Central memory CD4-positive, alpha-beta T cell (primary cell): ENCODE data around the gene RPRD1A.
"Not testable (repeated sequence)": the region's sequence is repeated elsewhere in the genome, so short reads cannot be mapped to it uniquely, and the experiment has no call there.

ENCODE experiments used
- DNase-seq: peaks from one replicate; pipeline ENCODE4 v3.0.0; 2022

The RPRD1A gene

DNA sequence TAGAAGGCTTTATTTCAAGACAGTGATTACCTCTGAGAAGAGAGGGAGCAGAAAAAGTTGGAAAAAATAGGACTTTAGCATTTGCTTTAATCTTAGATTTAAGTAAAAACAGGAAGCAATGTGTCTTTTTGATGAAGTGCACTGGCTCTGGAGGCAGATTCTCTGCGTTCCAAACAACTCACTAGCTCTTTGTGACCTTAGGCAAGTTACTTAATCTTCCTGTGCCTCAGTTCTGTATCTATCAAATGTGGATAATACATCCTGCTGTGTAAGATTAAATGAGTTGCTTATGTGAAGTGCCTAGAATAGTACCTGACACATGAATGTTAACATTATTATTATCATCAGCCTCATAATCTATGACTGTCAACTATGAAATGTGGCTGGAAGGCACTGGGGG is 42.3 kb downstream of the RPRD1A start:
- no peak for DNase-seq

DNA sequence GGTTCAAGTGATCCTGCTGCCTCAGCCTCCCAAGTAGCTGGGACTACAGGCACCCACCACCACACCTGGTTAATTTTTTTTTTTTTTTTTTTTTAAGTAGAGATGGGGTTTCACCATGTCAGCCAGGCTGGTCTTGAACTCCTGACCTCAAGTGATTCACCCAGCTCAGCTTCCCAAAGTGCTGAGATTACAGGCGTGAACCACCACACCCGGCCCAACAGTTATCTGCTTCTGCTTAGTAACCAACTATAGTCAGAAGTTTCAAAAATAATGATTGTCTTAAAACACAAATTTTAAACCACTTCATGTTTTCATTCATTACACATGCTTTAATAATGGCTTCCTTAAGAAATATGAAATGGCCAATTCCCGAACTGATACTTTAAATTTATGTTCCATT is 43.1 kb downstream of the RPRD1A start:
- not testable (repeated sequence) for DNase-seq

DNA sequence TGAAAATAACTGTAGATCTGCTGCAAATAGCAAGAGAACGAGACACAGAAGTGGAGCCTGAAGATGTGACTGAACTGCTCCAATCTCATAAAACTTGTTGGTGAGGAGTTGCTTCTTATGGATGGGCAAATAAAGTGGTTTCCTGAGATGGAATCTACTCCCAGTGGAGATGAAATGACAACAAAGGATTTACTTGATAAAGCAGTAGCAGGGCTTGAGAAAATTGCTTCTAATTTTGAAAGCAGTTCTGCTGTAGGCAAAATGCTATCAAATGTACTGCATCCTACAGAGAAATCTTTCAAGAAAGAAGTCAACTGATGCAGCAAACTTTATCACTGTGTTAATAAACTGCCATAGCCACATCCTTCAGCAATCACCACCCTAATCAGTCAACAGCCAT is 44.0 kb downstream of the RPRD1A start:
- DNase-seq = no peak

DNA sequence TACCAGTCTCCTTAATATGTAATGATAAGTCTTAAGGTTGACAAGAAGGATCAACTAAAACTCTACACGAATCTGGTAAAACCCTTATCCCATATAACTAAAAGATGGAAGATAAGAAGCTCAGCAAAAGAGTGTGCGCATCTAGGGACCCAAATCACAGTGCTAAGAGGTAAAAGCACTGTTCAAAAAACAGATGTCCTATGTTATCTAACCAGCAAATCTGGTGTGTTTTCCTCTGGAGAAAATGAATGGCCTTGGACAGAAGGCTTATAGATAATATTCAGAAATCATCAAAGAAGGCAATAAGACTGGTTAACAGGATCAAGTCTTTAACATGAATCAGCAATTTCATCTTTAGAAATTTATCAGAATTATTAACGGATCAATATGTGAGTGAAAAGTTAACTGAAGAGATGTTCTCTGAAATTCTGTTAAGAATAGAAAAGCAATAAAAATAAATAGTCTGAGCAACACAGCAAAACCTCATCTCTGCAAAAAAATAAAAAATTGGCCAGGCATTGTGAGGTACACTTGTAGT is 47.1 kb downstream of the RPRD1A start:
- DNase-seq = no peak

DNA sequence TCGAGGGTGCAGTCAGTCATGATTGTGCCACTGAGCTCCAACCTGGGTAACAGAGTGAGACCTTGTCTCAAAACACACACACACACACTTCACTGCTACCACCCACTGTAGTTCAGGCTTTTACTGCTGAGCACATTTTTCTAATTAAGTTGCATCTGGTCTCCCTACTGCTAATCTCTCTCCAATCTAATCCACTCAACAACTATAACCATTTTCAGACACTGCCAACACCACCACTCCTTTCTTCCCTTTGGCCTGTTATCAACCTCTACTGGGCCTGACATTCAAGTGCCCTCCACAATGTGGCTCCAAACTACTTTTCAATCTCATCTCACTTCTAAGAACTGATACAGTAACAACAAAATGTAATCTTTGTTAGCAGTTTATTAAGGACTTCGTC is 50.1 kb downstream of the RPRD1A start:
- DNase-seq = no peak

DNA sequence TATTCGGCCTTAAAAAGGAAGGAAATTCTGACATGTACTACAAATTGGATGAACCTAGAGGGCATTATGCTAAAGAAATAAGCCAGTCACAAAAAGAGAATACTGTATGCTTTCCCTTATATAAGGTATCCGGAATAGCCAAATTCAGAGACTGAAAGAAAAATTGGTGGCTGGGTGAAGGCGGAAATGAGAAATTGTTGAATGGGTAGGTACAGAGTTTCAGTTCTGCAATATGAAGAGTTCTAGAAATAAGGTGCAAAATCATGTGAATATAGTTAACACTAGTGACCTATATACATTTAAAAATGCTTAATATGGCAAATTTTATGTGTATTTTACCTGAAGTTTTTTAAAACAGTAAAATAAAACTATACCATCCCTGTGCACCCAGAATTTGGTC is 51.7 kb downstream of the RPRD1A start:
- no peak for DNase-seq

DNA sequence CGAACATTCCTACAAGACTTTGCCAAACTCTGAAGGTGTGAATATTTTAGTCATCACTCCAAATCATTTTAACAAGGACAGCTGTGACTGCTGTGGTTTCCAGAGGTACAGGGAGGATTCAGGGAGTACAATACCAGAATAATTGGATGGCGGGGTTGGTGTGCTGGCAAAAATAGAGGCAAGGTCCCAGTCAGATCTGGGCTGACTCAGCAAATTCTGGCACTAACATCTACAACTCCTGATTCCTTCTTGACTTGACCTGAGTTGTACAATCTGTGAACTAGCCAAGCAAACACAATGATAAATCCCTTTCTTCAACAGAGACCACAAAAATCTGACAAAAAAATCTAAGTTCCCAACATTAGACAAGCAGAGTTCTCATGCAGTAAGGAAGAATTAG is 54.5 kb downstream of the RPRD1A start:
- DNase-seq = no peak

DNA sequence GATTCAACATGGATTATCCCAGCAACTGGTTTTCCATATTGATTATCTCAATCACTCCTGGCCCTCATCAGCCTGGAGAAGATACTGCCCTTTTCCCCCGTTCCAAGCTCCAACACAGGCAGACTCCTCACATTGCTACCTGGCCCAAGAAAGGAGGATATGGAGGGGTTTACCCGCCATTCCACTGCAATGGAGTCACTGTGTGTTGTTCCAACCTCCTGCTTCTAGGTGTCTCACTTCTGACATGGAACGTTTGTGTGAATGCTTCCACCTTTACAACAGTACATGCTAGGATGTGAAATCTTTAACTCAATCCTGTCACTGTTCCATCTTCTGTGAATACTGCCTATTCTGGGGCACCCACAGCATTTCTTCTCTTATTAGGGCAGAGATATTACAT is 58.1 kb downstream of the RPRD1A start:
- no peak for DNase-seq

DNA sequence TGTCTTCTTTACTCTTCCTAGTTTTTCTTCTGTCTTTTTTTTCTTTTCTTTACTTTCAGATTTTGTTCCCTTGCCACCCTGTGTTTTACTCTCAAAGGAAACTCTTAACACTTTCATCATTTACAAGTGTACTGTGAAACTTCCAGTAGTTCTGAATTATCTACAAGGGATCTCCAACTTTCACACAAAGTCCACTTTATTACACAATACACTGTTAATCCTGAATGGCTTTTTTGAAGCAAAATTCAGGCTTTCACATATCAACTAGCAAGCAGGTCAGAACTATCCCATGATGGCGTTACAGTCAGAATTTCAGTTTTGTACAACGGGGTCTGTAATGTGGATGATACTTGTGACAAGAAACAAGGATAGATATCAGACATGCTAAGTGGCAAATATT is 60.4 kb downstream of the RPRD1A start:
- no peak for DNase-seq

DNA sequence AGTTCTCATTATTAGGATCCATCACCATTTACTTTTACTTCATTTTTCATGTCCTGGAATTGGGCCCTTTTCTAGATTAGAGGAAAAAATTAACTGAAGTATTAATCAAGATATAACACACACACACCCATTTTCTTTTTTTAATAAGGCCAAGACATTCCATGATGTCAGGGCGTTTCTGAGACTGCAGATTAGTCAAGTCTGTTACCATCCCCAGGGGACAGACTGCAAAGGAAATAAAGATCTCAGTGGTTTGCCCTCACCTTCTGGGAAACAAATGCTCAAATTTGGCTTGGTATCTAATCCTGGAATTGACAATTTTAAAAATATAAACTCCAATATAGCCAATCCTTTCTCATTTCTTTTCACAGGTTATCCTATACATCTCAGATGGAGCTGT is 67.4 kb downstream of the RPRD1A start:
- no peak for DNase-seq

DNA sequence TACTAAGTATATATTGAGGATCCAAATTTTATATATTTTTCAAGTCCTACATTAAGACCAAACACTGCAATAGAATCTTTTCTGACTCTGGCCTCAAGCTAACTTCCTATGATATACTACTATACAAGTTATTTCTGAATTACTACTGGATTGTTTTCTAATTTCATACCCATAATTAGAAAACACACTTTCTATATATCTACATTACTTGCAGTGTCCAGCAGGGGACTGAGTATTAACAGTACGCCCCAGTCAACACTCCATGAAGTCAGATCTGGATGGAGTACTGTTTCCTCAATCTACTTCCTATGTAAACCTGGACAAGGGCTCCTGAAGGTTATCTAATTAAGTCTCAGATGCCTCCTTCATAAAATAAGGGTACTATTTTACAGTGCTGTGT is 68.4 kb downstream of the RPRD1A start:
- no peak for DNase-seq

DNA sequence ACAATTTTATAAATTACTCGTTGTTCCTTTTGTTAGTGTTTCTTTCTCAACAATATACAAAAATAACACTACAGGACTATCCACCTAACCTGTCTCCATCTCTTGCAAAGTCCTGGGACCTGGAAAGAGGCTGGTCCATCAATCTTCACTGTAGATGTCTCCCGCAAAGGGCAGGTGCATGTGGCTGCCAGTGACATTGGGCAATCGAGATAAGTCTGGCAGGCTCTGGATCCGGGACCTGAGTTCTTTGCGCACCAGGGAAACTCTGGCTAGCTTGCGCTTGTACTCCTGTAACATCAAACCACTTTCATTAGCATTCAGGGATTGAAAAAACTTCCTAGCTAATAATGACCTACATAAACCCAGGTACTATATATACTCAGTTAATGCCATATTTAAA is 74.3 kb downstream of the RPRD1A start:
- DNase-seq = no peak

DNA sequence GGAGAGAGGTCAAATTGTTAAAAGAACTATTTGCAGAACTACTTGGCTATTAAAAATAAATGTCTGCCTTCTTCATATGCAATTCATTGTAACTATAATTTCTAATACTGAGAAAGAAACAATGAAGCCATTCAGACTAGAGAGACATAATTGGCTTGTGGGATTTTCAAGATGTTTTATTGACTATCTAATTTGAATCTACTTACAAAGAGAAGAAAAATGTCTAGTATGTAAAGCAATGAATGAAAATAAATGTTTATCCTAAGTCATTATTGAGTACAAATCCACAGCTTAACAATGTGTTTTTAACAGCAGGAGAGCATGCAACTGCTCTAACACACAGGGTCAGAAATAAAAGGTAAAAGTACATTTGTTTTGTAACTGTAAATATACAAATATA is 75.7 kb downstream of the RPRD1A start:
- no peak for DNase-seq

DNA sequence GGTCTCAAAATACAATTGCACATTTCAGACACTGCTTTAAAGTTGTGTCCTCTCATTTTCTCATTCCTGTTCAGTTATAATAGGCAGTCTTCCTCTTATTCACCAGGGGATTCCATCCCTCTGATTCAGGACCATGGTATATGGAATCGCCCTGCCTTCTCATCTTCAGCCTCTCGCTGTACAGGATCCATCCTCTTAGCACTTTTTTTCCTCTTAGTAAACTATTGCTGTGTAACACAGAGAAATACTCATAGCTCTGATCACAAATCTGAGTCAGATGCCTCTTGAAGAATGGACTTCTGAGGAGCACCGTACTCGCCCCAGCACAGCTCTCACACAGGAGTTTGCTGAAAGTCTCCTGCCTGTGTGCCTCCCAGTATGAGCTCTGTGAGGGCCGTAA is 83.5 kb downstream of the RPRD1A start:
- no peak for DNase-seq

DNA sequence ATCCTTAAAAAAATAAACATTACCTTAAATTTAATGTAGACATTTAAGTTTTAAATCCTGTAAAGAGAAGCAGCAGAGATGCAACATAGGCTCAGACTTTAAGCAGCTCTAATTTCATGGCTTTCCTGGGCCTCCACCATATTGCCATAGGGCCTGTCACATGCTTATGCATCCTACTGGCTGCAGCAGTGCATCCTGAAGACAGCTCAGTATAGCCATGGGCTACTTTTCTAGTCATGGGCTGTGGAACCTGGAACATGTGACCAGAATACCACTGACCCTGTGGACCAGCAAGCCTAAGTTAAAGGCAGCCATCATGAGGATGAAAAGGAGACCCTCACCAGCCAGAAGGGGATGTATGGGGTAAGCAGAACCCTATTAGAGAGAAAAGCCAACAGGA is 84.2 kb downstream of the RPRD1A start:
- DNase-seq = no peak

DNA sequence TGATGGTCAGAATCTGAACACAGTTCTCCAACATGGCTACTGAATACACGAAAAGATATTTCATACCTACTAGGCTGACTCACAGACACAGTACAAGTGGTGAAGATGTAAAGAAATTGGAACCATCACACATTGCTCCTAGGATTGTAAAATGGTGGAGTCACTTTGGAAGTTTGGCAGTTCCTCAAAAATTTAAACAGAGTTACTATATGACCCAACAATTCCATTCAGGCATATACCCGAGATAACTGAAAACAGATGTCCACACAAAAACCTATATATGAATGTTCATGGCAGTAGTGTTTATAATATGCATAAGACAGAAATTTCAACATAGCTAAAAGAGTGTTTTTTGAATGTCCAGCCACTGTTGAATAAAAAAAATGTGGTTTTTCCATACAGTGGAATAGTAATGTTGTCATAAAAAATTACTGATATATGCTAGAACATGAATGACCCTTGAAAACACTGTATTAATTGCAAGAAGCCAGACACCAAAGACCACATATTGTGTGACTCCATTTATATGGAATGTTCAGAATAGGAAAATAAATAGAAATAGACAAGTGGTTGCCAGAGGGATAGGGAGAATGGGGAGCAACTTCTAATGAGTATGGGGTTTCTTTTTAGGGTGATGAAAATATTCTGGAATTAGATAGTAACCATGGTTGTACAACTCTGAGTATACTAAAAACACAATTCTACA is 84.8 kb downstream of the RPRD1A start:
- DNase-seq = no peak

DNA sequence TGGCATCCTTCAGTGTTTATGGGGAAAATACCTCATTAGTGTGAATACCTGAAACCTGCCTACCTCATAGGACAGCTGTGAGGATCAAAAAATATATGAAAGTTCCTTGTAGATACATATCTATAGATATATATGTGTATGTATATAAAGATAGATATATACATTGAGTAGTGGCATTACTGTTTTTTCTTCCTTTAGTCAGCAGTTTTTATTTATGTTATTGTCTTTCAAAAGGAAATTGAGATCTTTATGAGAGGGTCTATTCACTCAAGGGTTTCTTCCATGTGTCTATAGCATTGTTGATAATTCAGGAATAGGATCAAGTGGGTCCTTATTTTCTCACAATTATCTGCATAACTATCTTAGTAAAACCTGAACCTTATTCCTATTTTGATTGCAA is 88.2 kb downstream of the RPRD1A start:
- DNase-seq = no peak

DNA sequence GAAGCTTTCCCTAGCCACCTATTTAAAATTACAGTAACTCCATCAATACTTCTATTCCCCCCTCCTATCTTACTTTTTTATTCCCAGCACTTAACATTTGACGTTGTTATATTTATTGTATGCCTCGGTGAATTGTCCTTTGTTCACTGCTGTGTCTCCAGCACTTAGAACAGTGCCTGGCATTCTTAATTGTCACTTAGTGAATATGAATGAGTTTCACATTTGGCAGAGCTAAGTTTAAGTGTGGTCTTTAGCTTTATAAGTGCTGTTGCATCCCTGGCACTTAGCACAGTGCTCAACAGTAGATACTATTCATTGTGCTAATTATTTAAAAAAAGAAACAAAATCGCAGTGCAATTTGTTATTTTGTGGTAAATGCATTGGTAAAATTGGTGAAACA is 93.2 kb downstream of the RPRD1A start:
- DNase-seq = no peak

DNA sequence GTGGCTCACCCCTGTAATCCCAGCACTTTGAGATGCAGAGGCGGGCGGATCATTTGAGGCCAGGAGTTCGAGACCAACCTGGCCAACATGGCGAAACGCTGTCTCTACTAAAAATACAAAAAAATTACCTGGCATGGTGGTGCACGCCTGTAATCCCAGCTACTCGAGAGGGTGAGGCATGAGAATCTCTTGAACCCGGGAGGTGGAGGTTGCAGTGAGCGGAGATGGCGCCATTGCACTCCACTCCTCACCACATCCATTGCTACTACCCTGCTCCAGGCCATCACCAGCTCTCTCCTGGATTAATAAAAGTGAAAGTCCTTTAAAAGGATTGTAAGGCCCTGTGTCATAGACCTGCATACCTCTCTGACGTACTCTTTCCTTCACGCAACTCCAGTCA is 93.7 kb downstream of the RPRD1A start:
- DNase-seq = no peak

DNA sequence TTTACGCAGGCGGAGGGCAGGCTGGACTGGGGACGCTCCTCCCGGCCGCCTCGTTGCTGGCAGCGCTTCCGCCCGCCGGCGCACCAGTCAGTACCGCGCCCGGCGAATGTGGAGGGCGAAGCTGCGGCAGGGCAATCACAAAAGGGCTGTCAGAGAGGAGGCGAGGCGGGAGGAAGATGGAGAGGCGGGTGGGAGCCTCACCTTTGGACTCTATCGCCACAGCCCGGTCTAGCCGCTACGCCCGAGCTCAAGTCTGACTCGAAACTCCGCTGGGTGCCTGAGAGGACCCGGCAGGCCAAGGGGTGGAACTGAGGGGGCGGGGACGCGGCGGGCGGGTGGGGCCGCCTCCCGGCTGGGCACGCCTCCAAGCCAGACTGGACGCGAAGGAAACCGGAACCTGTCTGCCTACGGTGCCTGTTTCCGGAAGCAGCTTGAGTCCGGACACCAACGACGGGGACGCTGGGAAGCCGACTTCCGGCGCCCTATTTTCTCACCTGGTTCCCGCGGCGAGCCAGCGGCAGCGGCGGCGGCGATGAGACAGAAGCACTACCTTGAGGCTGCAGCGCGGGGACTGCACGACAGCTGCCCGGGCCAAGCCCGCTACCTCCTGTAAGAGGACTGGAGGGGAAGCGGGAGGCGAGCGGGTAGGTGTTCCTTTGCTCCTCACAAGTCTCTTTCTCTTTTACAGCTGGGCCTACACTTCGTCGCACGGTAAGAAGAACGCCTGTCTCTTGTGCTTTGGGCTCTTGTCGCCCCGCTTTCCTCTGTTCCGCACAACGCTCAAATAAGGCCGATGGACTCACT is 95.0 kb downstream of the RPRD1A start, which contains the start of gene RMP24:
RMP24 (plus strand) TSS at position 483 of the 804 bp plus-strand sequence.
- DNase-seq = peak; percentile 92

DNA sequence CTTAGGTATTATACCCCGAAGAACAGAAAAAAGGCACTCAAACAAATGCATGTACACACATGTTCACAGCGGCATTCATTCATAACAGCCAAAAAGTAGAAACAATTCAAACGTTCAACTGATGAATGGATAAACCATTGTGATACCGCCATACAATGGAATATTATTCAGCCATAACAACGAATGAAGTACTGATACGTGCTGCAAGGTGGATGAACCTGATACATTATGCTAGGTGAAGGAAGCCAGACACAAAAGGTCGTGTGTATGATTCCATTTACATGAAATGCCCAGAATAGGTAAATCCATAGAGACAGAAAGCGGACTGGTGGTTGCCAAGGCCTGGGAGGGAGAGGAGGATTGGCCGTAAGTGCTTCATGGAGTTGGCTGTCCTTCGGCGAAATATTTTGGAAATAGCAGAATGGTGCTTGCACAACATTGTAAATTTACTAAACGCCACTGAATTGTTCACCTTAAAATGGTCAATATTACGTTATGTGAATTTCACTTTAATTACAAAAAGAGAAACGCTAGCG is 95.6 kb downstream of the RPRD1A start:
- DNase-seq = no peak

DNA sequence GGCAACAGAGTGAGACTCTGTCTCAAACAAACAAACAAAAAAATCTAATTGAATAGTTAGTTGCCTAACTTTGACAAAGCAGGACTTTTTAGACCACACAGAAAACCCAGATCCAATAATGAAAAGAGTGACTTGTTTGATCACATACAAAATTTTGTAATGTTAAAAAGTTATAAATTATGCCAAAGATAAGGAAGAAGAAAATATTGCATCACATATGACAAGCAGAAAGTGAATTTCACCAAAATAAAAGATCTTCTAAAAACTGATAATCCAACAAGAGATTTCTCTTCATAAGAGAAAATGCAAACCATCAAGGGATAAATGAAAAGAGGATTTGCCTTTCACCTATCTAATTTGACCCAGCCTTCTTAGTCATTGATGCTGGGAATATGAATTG is 97.7 kb downstream of the RPRD1A start:
- no peak for DNase-seq

DNA sequence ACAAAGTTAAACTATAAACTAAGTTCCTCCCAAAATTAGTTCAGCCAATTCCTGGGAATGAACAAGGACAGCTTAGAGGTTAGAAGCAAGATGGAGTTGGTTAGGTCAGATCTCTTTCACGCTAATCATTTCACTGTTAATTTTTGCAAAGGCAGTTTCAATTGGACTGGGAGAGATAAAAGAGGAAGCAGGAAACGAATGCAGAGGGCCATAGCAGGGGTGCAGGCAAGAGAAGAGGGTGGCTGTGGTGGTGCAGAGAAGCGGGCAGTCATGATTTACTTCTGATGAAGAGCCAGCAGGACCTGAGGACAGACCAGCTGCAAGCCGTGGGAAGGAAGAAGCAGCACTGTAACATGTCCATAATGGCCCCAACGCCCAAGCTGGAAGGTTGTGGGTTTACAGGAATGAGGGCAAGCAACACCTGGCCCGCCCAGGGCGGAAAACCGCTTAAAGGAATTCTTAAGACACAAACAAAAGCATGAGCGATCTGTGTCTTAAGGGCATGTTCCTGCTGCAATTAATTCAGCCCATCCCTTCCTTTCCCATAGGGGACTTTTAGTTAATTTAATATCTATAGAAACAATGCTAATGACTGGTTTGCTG is 99.0 kb downstream of the RPRD1A start:
- no peak for DNase-seq

DNA sequence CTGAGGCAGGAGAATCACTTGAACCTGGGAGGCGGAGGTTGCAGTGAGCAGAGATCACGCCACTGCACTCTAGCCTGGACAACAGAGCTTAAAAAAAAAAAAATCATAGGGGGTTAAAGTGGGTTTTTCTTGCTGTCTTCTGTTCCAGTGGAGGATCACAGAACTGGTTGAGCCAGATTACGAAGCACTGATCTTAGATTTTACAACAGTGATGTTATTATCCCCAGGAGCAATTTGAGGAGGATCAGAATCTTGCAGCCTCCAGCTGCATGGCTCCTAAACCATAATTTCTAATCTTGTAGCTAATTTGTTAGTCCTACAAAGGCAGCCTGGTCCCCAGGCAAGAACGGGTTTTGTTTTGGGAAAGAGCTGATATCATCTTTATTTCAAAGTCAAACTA is 99.5 kb downstream of the RPRD1A start:
- DNase-seq = not testable (repeated sequence)
